ENCODE results near the gene SP140L.

DNA sequence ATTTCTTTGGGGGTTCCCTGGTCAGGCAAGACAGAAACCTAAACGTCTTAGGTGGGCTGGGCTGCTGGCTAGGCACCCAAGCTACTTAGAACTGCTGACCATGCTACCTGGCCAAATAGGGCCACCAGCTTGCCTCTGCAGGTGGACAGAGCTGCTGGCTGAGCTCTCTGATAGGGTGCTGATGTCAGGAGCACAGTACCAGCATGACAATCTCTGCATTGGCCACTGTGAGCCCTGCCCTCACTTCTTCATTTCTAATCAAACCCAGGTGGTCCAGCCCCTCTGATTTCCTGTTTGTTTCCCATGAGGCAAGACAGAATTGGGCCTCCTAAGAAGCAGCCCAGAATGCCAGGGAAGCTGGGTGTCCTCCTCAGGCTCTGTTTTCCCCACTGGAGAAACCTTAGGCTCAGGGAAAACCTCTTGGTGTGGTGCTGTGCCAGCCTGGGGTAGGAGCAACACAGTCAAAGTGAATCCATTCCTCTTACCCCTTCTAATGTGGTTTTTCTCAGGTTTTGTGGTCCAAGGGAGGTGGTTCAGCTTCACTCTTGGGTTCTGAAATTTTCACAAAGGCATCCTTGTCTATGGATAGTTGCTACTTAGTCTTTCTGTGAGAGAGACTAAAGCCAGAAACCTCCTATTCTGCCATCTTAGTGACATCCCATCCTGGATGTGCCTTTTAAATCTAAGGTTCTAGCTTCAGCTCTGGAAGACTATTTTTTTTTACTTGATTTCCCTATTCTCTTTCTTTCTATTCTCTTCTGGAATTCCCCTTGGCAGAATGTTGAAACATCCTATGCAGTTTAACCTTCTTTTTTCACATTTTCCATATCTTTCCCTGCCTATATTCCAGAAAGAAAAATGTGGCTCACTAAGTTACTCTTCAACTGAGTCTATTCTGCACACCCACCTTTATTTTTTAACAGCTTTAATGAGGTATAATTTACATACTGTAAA lies 104.2 kb downstream of the SP140L start:
- no peak for TF ChIP-seq POLR2A (IDR thresholded peaks at IDR 0.05; ENCODE audit: low read depth)
- TF ChIP-seq, protein P1, sequence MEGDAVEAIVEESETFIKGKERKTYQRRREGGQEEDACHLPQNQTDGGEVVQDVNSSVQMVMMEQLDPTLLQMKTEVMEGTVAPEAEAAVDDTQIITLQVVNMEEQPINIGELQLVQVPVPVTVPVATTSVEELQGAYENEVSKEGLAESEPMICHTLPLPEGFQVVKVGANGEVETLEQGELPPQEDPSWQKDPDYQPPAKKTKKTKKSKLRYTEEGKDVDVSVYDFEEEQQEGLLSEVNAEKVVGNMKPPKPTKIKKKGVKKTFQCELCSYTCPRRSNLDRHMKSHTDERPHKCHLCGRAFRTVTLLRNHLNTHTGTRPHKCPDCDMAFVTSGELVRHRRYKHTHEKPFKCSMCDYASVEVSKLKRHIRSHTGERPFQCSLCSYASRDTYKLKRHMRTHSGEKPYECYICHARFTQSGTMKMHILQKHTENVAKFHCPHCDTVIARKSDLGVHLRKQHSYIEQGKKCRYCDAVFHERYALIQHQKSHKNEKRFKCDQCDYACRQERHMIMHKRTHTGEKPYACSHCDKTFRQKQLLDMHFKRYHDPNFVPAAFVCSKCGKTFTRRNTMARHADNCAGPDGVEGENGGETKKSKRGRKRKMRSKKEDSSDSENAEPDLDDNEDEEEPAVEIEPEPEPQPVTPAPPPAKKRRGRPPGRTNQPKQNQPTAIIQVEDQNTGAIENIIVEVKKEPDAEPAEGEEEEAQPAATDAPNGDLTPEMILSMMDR (IDR thresholded peaks at IDR 0.05), result no peak

Measured in esophagus muscularis mucosa (tissue), 3 donors.